Skeletal muscle tissue (tissue), 4 donors: ENCODE measurements around the gene SEMA6C. TPM values are rescaled to one million over a fixed set of nuclear protein-coding genes. Genes with fewer than 3 reads are reported as not detected.

Experiments
- H3K27ac ChIP-seq: one replicate; pipeline ENCODE4 v1.7.0; 2013; ENCODE audit warnings: mild to moderate bottlenecking, low read depth, low read length, inconsistent platforms
- H3K27me3 ChIP-seq, 3 donors: one replicate each; pipeline ENCODE4 v1.7.0; 2013; ENCODE audit warnings: low read length in 3 of 3; ENCODE audit not compliant: control insufficient read depth in 3 of 3, insufficient read depth in 3 of 3
- H3K36me3 ChIP-seq, 3 donors: one replicate each; pipeline ENCODE4 v1.7.0; 2013; ENCODE audit warnings: low read length in 3 of 3; ENCODE audit not compliant: control insufficient read depth in 3 of 3, insufficient read depth in 3 of 3
- H3K4me1 ChIP-seq, 3 donors: one replicate each; pipeline ENCODE4 v1.7.0; 2013; ENCODE audit warnings: low read length in 3 of 3, mild to moderate bottlenecking in 3 of 3; ENCODE audit not compliant: control insufficient read depth in 3 of 3, insufficient read depth in 3 of 3
- H3K4me3 ChIP-seq, 3 donors: one replicate each; pipeline ENCODE4 v1.7.0; 2013; ENCODE audit warnings: low read length in 3 of 3
- H3K9ac ChIP-seq, 3 donors: one replicate each; pipeline ENCODE4 v1.7.0; 2013; ENCODE audit warnings: low read length in 3 of 3, mild to moderate bottlenecking in 3 of 3, moderate library complexity in 2 of 3, low read depth in 1 of 3
- H3K9me3 ChIP-seq, 3 donors: one replicate each; pipeline ENCODE4 v1.7.0; 2013; ENCODE audit warnings: low read length in 3 of 3; ENCODE audit not compliant: control insufficient read depth in 3 of 3
- total RNA-seq: library from RNA; depleted of rRNA; stranded (reverse); fragments of >200 nt; gene quantifications from one replicate; pipeline ENCODE4 v1.2.3, GENCODE V29; 2014
- donor health status: Osteomylitis.

The SEMA6C gene
- total RNA-seq, 1 donor from 2014 or later: 15.7 TPM

- Histone ChIP-seq H3K27me3 (no peaks in the 10 kb centered on the region), H3K4me1 (peaks cover 39 to 54% (median 48%) of the 10 kb centered on the region in 3 donors), H3K27ac (no peak overlapping the region), H3K9ac (no peak overlapping the region), H3K4me3 (no peak overlapping the region), H3K36me3 (peaks cover 58 to 67% (median 60%) of the 10 kb centered on the region in 3 donors), H3K9me3 (no peaks in the 10 kb centered on the region)
Observed at GRCh38 chr1:151134396-151134795, 12.0 kb downstream of the SEMA6C start.

DNA sequence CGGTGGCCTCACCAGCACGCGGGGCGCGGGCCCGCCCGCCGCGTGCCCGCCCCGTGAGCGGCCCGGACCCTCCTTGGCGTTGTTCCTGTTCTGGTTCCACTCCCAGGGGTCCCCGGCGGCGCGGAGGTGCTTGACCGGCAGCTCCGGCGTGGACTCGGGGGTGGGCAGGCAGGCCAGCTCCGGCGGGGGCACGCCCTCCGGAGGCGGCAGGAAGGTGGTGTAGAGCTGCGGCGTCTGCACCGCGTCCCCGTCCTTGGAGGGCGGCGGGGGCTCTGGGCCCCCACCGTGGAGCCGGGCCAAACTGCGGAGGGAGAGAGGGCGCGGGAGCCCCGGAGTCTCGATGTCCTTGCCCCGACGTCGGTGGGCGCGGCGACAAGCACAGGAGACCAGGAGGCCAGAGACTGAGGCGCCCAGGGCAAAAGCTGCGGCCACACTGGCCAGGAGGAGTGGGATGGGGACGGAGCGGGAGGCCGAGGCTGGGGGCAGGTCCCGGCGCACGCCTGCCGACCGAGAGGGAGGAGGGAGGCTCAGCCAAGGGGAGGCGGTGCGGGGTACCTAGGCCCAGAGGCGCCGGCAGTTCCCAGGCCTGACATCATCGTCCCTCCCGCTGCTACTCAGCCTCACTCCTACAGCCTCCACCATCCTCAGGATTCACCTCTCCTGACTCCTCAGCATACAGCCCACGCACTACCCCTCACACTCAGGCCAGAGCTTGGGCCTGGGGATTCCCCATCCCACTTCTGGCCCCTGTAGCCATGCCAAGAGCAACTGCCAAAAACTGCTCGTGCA is 13.2 kb downstream of the SEMA6C start:
- Histone ChIP-seq H3K9ac (peak overlapping the region in 1 of 3 donors; percentile 25), H3K9me3 (no peaks in the 10 kb centered on the region), H3K4me3 (no peak overlapping the region), H3K4me1 (peaks cover 39 to 52% (median 45%) of the 10 kb centered on the region in 3 donors), H3K36me3 (peaks cover 48 to 56% (median 50%) of the 10 kb centered on the region in 3 donors), H3K27ac (no peak overlapping the region), H3K27me3 (no peaks in the 10 kb centered on the region)

GRCh38 chr1:151132335-151133017 is 14.0 kb downstream of the SEMA6C start:
- H3K36me3 ChIP-seq: peaks cover 41 to 49% (median 43%) of the 10 kb centered on the region in 3 donors
- H3K27ac ChIP-seq: peak overlapping the region; percentile 44
- H3K4me3 ChIP-seq: no peak overlapping the region
- H3K27me3 ChIP-seq: no peaks in the 10 kb centered on the region
- no peaks in the 10 kb centered on the region for H3K9me3 ChIP-seq
- peaks cover 39 to 45% (median 41%) of the 10 kb centered on the region in 3 donors for H3K4me1 ChIP-seq
- H3K9ac ChIP-seq: peak overlapping the region in 1 of 3 donors; percentile 73

DNA sequence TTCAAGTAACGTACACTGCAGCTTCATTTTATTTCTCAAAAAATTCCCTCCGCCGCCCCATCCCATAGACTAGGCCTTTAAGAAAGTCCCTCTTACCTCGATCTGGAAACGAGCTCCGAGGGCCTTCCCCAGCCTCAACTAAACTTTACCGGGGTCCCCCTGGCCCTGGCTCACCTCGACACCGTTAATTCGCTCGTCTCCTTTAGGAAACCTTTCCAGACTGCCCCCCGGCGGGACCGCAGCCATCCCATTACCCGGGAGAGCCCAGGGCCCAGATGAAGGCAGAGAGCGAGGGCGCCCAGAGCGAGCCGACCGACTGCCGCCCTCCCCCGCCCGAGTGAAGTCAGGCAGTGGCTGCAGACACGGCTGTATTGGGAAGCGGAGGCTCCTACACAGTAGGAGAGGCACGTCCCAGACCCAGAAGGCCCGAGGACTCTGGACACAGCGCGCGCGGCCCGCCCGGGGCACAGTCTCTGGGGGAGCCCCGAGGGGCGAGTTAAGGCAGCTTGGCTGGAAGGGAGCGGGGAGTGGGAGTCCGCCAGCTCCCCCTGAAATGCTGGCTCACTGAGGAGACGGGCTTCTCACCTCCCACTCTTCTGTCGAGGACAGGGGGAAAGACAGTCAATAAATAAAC is 14.6 kb downstream of the SEMA6C start:
- Histone ChIP-seq H3K9ac (peak overlapping the region in 2 of 3 donors; percentile 50 to 73), H3K27ac (peak overlapping the region; percentile 44), H3K4me3 (peak overlapping the region; percentile 54 to 63 (median 55)), H3K36me3 (peaks cover 34 to 44% (median 39%) of the 10 kb centered on the region in 3 donors), H3K9me3 (no peaks in the 10 kb centered on the region), H3K4me1 (peaks cover 37 to 43% (median 37%) of the 10 kb centered on the region in 3 donors), H3K27me3 (no peaks in the 10 kb centered on the region)

- peak overlapping the region; percentile 54 to 63 (median 55) for H3K4me3 ChIP-seq
- peaks cover 27 to 37% (median 31%) of the 10 kb centered on the region in 3 donors for H3K36me3 ChIP-seq
- H3K27me3 ChIP-seq: no peaks in the 10 kb centered on the region
- H3K4me1 ChIP-seq: peaks cover 29 to 36% (median 30%) of the 10 kb centered on the region in 3 donors
- peak overlapping the region; percentile 44 for H3K27ac ChIP-seq
- no peaks in the 10 kb centered on the region for H3K9me3 ChIP-seq
- peak overlapping the region in 2 of 3 donors; percentile 51 to 73 for H3K9ac ChIP-seq
Observed at GRCh38 chr1:151130987-151131586, 15.3 kb downstream of the SEMA6C start.

DNA sequence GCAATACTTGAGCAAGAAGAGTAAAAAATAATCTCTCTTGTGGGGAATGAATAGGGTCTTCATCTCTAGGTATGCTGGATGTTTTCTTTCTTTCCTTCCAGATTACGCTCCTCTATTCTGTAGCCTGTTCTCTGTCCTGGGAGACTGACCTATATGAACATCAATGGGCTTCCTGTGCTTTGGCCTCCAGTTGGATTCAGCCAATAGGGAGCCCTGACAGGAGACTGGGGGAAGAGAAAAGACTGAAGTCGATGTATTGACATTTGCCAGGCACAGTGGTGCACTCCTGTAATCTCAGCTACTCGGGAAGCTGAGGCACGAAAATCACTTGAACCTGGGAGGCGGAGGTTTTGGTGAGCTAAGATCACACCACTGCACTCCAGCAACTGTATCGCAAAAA is 17.6 kb downstream of the SEMA6C start:
- Histone ChIP-seq H3K4me1 (peaks cover 8 to 15% (median 14%) of the 10 kb centered on the region in 3 donors), H3K9me3 (no peaks in the 10 kb centered on the region), H3K36me3 (peaks cover 5 to 14% (median 9%) of the 10 kb centered on the region in 3 donors), H3K9ac (no peak overlapping the region), H3K27me3 (no peaks in the 10 kb centered on the region), H3K4me3 (no peak overlapping the region), H3K27ac (no peak overlapping the region)

- peaks cover 2 to 4% (median 4%) of the 10 kb centered on the region in 3 donors for H3K36me3 ChIP-seq
- H3K27me3 ChIP-seq: no peaks in the 10 kb centered on the region
- H3K9ac ChIP-seq: no peak overlapping the region
- H3K4me3 ChIP-seq: no peak overlapping the region
- no peaks in the 10 kb centered on the region for H3K4me1 ChIP-seq
- no peak overlapping the region for H3K27ac ChIP-seq
- no peaks in the 10 kb centered on the region for H3K9me3 ChIP-seq
Observed at GRCh38 chr1:151124763-151125403, 21.5 kb downstream of the SEMA6C start.

- Histone ChIP-seq H3K27me3 (no peaks in the 10 kb centered on the region), H3K4me1 (peaks cover 0 to 2% (median 0%) of the 10 kb centered on the region in 3 donors), H3K9ac (no peak overlapping the region), H3K9me3 (no peaks in the 10 kb centered on the region), H3K36me3 (peaks cover 8 to 13% (median 12%) of the 10 kb centered on the region in 3 donors), H3K27ac (no peak overlapping the region), H3K4me3 (no peak overlapping the region)
Observed at GRCh38 chr1:151113877-151114276, 32.6 kb downstream of the SEMA6C start.

GRCh38 chr1:151108331-151108730 is 38.1 kb downstream of the SEMA6C start:
- Histone ChIP-seq H3K4me1 (no peaks in the 10 kb centered on the region), H3K27me3 (no peaks in the 10 kb centered on the region), H3K27ac (no peak overlapping the region), H3K9me3 (no peaks in the 10 kb centered on the region), H3K36me3 (peaks cover 9 to 18% (median 12%) of the 10 kb centered on the region in 3 donors), H3K9ac (no peak overlapping the region), H3K4me3 (no peak overlapping the region)
